Measurements from ENCODE around the gene NUP205. TPM values are rescaled to one million over a fixed set of nuclear protein-coding genes. Genes with fewer than 3 reads are reported as not detected.
A peak's percentile ranks its signal among the peaks of the same experiment; 100 is the strongest.
"Not testable (repeated sequence)": the region's sequence is repeated elsewhere in the genome, so short reads cannot be mapped to it uniquely, and the experiment has no call there.

NUP205 gene
- total RNA-seq, 1 donor from 2014 or later = 62.4 TPM

GRCh38 chr7:135634191-135634878, 76.6 kb downstream of the NUP205 start:
- no peak for ATAC-seq

GRCh38 chr7:135639690-135640089, 82.0 kb downstream of the NUP205 start:
- ATAC-seq = not testable (repeated sequence)

- ATAC-seq = peak; percentile 43
Measured at GRCh38 chr7:135644154-135644553, 86.4 kb downstream of the NUP205 start.

- no peak for ATAC-seq
Measured at GRCh38 chr7:135644729-135645128, 87.0 kb downstream of the NUP205 start.

GRCh38 chr7:135645296-135645904, 87.7 kb downstream of the NUP205 start:
- ATAC-seq = peak; percentile 71

- ATAC-seq = no peak
Measured at GRCh38 chr7:135647755-135648154, 90.0 kb downstream of the NUP205 start.

- no peak for ATAC-seq
Measured at GRCh38 chr7:135648235-135648634, 90.5 kb downstream of the NUP205 start.

GRCh38 chr7:135650831-135651573, 93.3 kb downstream of the NUP205 start:
- peak; percentile 38 for ATAC-seq

GRCh38 chr7:135653340-135654080, 95.8 kb downstream of the NUP205 start:
- ATAC-seq = no peak

- no peak for ATAC-seq
Measured at GRCh38 chr7:135658564-135658963, 100.8 kb downstream of the NUP205 start.

GRCh38 chr7:135659159-135659846, 101.6 kb downstream of the NUP205 start:
- ATAC-seq = no peak

GRCh38 chr7:135661311-135662122, 103.8 kb downstream of the NUP205 start:
- peak; percentile 67 for ATAC-seq

GRCh38 chr7:135662123-135662372, 104.3 kb downstream of the NUP205 start:
- ATAC-seq = no peak

- ATAC-seq = peak; percentile 99
Measured at GRCh38 chr7:135662373-135663114, 104.8 kb downstream of the NUP205 start, which contains the start of gene STMP1. STMP1 (plus strand) TSS chr7:135662514.

- ATAC-seq = no peak
Measured at GRCh38 chr7:135664046-135664589, 106.4 kb downstream of the NUP205 start.

- ATAC-seq = no peak
Measured at GRCh38 chr7:135665042-135665441, 107.3 kb downstream of the NUP205 start.

GRCh38 chr7:135666156-135666555, 108.4 kb downstream of the NUP205 start:
- no peak for ATAC-seq

- no peak for ATAC-seq
Measured at GRCh38 chr7:135666846-135667245, 109.1 kb downstream of the NUP205 start.

- not testable (repeated sequence) for ATAC-seq
Measured at GRCh38 chr7:135667626-135668025, 109.9 kb downstream of the NUP205 start.

- ATAC-seq = not testable (repeated sequence)
Measured at GRCh38 chr7:135668852-135669395, 111.2 kb downstream of the NUP205 start.

Data from esophagus mucosa (tissue), 1 donor.